GM12878 (cell line): ENCODE measurements around the gene FTMT.

Experiments
- BMI1 ChIP-seq: fragments of 450-650 bp; IDR thresholded peaks from 2 replicates; pipeline ENCODE4 v1.6.1; 2016; ENCODE audit warnings: mild to moderate bottlenecking, moderate library complexity, borderline replicate concordance
- EP300 ChIP-seq, 2 experiments: fragments of 150-350 bp in 1 of 2; IDR thresholded peaks; 2 replicates each; pipeline ENCODE4 v1.6.1; 2011 to 2012; ENCODE audit warnings: low read depth in 2 of 2, low read length in 2 of 2, borderline replicate concordance in 1 of 2, improper control_type of control experiment in 1 of 2, inconsistent platforms in 1 of 2; ENCODE audit not compliant: control insufficient read depth in 1 of 2
- NFXL1 ChIP-seq: fragments of 450-650 bp; IDR thresholded peaks from 2 replicates; pipeline ENCODE4 v1.6.1; 2017; ENCODE audit warnings: antibody characterized with exemption, mild to moderate bottlenecking, borderline replicate concordance
- POLR2AphosphoS5 ChIP-seq: IDR thresholded peaks from 2 replicates; pipeline ENCODE4 v1.6.1; 2011; ENCODE audit warnings: mild to moderate bottlenecking, low read length, inconsistent platforms
- TAF1 ChIP-seq: IDR thresholded peaks from 2 replicates; pipeline ENCODE4 v1.6.1; 2011; ENCODE audit warnings: mild to moderate bottlenecking, low read depth, low read length, borderline replicate concordance
- ZBTB33 ChIP-seq: fragments of 450-650 bp; IDR thresholded peaks from 2 replicates; pipeline ENCODE4 v1.6.1; 2017; ENCODE audit warnings: mild to moderate bottlenecking
- ZZZ3 ChIP-seq: IDR thresholded peaks from 2 replicates; pipeline ENCODE4 v1.6.1; 2011; ENCODE audit warnings: low read depth; ENCODE audit not compliant: control insufficient read depth, insufficient read length

- TF ChIP-seq EP300 (IDR thresholded peaks at IDR 0.05; ENCODE audit: borderline replicate concordance in 1 of 2, control insufficient read depth in 1 of 2, low read depth in 2 of 2, low read length in 2 of 2) (no peak), ZBTB33 (no peak), ZZZ3 (no peak), BMI1 (no peak), NFXL1 (no peak), TAF1 (no peak), POLR2AphosphoS5 (no peak)
Measured at GRCh38 chr5:121887727-121888126, 36.0 kb downstream of the FTMT start.
